ENCODE results near the gene RBM45. TPM values are rescaled to one million over a fixed set of nuclear protein-coding genes. Genes with fewer than 3 reads are reported as not detected.
A peak's percentile ranks its signal among the peaks of the same experiment; 100 is the strongest.

The RBM45 gene
- total RNA-seq, 1 experiment from 2014 or later = 7.4 TPM

DNA sequence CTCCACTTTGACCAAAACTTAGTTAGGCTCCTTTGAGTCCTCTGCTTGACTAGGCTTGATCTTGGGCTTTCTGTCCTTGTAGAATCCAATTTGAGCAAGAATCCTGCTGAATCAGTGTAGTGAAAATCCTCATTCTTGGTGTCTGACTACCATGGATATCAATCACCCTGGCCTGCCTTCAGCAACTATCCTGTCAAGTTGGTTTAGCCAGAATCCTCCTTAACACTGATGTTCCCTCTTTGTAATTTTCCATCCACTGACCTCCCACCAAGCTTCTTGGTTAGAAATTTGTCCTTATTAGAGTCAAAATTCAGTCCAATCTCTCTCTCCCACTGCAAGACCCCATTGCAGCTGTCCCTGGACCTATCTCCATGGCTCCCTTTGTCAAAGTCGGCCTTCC, 494 bp upstream of the RBM45 start:
- DNase-seq (ENCODE audit: low read depth, low spot score) (no peak), ATAC-seq (no peak)
- no peaks in the 10 kb centered on the region for H3K36me3 ChIP-seq (ENCODE audit: control insufficient read depth in 1 of 2, insufficient read depth in 2 of 2, low read length in 2 of 2)
- no peak overlapping the region for H3K27ac ChIP-seq (ENCODE audit: low read depth, low read length)
- no peaks in the 10 kb centered on the region for H4K20me1 ChIP-seq (ENCODE audit: insufficient read depth)
- CTCF ChIA-PET = interaction anchor here (0.6 to 2.4 kb wide), 13 partner anchors 8 to 589 kb away, joined by 3 to 25 read pairs (median 4); no protein-coding TSS in a partner anchor
- no peak overlapping the region for H3K9ac ChIP-seq (ENCODE audit: low read length)
- intact Hi-C loops (cut with micrococcal nuclease) = loop anchor here (1.0 to 5.0 kb wide), 2 partner anchors 129 to 303 kb away; no protein-coding TSS in a partner anchor
- no peaks in the 10 kb centered on the region for H3K27me3 ChIP-seq (ENCODE audit: insufficient read depth, low read length)
- H3K4me3 ChIP-seq (replicated peaks in 1 of 2; ENCODE audit: low read depth in 1 of 2, low read length in 2 of 2) = peak overlapping the region in 1 of 2 experiments; percentile 97; a peak in 3 of 4 replicates
- peaks cover 7% of the 10 kb centered on the region; the same call in 1 of the 2 replicates for H3K79me2 ChIP-seq (ENCODE audit: insufficient read depth, low read length)
- H3K4me1 ChIP-seq (ENCODE audit: control insufficient read depth in 1 of 2, insufficient read depth in 2 of 2, low read length in 2 of 2) = peaks cover 2 to 11% of the 10 kb centered on the region in 2 experiments; a peak in 1 of 4 replicates
- peak overlapping the region; percentile 87 for H3K4me2 ChIP-seq (ENCODE audit: low read length)
- TF ChIP-seq POLR2AphosphoS5 (IDR thresholded peaks at IDR 0.05; ENCODE audit: low read depth, low read length) (no peak), EZH2phosphoT487 (IDR thresholded peaks at IDR 0.05; ENCODE audit: borderline replicate concordance) (no peak), REST (IDR thresholded peaks at IDR 0.05; ENCODE audit: low read depth) (no peak), CBX3 (IDR thresholded peaks at IDR 0.05; ENCODE audit: low read depth) (no peak), YY1 (IDR thresholded peaks at IDR 0.05; ENCODE audit: extremely low read depth, insufficient replicate concordance, low read depth, low read length) (no peak), ZFX (IDR thresholded peaks at IDR 0.05) (no peak), CEBPB (IDR thresholded peaks at IDR 0.05; ENCODE audit: low read depth) (no peak), ELF1 (IDR thresholded peaks at IDR 0.05; ENCODE audit: borderline replicate concordance, low read depth) (no peak), RAD21 (IDR thresholded peaks at IDR 0.05; ENCODE audit: low read depth) (no peak), FOSL1 (IDR thresholded peaks at IDR 0.05; ENCODE audit: low read depth) (no peak), MAX (IDR thresholded peaks at IDR 0.05) (no peak), SP1 (IDR thresholded peaks at IDR 0.05; ENCODE audit: low read depth) (no peak)
- TF ChIP-seq, protein P1, sequence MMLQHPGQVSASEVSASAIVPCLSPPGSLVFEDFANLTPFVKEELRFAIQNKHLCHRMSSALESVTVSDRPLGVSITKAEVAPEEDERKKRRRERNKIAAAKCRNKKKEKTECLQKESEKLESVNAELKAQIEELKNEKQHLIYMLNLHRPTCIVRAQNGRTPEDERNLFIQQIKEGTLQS (IDR thresholded peaks at IDR 0.05) = no peak
- TF ChIP-seq, protein P2, sequence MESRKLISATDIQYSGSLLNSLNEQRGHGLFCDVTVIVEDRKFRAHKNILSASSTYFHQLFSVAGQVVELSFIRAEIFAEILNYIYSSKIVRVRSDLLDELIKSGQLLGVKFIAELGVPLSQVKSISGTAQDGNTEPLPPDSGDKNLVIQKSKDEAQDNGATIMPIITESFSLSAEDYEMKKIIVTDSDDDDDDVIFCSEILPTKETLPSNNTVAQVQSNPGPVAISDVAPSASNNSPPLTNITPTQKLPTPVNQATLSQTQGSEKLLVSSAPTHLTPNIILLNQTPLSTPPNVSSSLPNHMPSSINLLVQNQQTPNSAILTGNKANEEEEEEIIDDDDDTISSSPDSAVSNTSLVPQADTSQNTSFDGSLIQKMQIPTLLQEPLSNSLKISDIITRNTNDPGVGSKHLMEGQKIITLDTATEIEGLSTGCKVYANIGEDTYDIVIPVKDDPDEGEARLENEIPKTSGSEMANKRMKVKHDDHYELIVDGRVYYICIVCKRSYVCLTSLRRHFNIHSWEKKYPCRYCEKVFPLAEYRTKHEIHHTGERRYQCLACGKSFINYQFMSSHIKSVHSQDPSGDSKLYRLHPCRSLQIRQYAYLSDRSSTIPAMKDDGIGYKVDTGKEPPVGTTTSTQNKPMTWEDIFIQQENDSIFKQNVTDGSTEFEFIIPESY (IDR thresholded peaks at IDR 0.05; ENCODE audit: extremely low read depth, insufficient replicate concordance, low read length) = no peak
- RAD21 ChIA-PET (ENCODE audit: low non-redundant PET in 1 of 2, low total read pairs in 2 of 2, uncharacterized antibody in 2 of 2, unreplicated experiment in 2 of 2) = interaction anchor here (0.6 to 0.7 kb wide), 2 partner anchors 63 to 127 kb away, joined by 3 to 4 read pairs; no protein-coding TSS in a partner anchor
- POLR2A ChIA-PET = interaction anchor here (2.3 kb wide), 1 partner anchor 303 kb away, joined by 11 read pairs; no protein-coding TSS in a partner anchor
- no peaks in the 10 kb centered on the region for H3K9me3 ChIP-seq (ENCODE audit: control insufficient read depth in 1 of 2, insufficient read depth in 1 of 2, low read depth in 1 of 2, low read length in 2 of 2)
- BruUV-seq (replicated peaks) = no TSS peak
- no peaks in the 10 kb centered on the region for H3K9me2 ChIP-seq (ENCODE audit: insufficient read depth)
- peak overlapping the region; percentile 94 for H2AFZ ChIP-seq (ENCODE audit: low read depth, low read length, poor library complexity, severe bottlenecking)

Data from HCT116 (cell line).